HCT116 (cell line): ENCODE data around the gene CNTROB. TPM values are rescaled to one million over a fixed set of nuclear protein-coding genes. Genes with fewer than 3 reads are reported as not detected.

Experiments
- ATAC-seq: fragments of 200-7000 bp; cut with Tn5 transposase; 2 replicates; pipeline ENCODE4 v1.9.1; 2020; ENCODE audit warnings: mild to moderate bottlenecking, moderate library complexity
- BruUV-seq: library from RNA; stranded (reverse); fragments of 400-500 nt; replicated peaks from 2 replicates; lab custom pipeline; 2021; lab: Mats Ljungman, UMichigan
- CTCF ChIA-PET: fragments of 300-600 bp; sonication (Branson Sonifier 250); formaldehyde crosslinking; loops from one replicate; lab custom pipeline; 2021; ENCODE audit warnings: antibody characterized with exemption; lab: Charles Lee
- POLR2A ChIA-PET: fragments of 300-600, 350-600 bp; sonication (Branson Sonifier 250); formaldehyde crosslinking; loops from one replicate; lab custom pipeline; 2021; ENCODE audit warnings: antibody characterized with exemption; lab: Charles Lee
- RAD21 ChIA-PET, 2 experiments: fragments of 300-600 bp; sonication (Branson Sonifier 250); formaldehyde crosslinking; loops; one replicate each; lab custom pipeline; 2023; ENCODE audit warnings: low total read pairs in 2 of 2; ENCODE audit not compliant: uncharacterized antibody in 2 of 2, unreplicated experiment in 2 of 2, low non-redundant PET in 1 of 2; lab: Charles Lee
- DNase-seq: peaks from one replicate; pipeline ENCODE4 v3.0.0-alpha.2; 2010; ENCODE audit warnings: low read depth, low spot score
- H2AFZ ChIP-seq: fragments of 200-600 bp; shearing (Covaris generic), sonication (generic); 2 replicates; pipeline ENCODE4 v1.6.1; 2017; ENCODE audit warnings: low read depth, mixed run types, mixed read lengths, antibody characterized with exemption, low read length; ENCODE audit not compliant: poor library complexity, severe bottlenecking
- H3K27ac ChIP-seq: 2 replicates; pipeline ENCODE4 v1.5.1; 2012; ENCODE audit warnings: low read depth, low read length
- H3K27me3 ChIP-seq: fragments of 200-600 bp; sonication (generic); 2 replicates; pipeline ENCODE4 v1.6.1; 2016; ENCODE audit warnings: mixed run types, low read length, mixed read lengths; ENCODE audit not compliant: insufficient read depth
- H3K36me3 ChIP-seq, 2 experiments: fragments of 200-500 bp in 1 of 2; fragments of 200-600 bp in 1 of 2; sonication (Bioruptor generic) in 1 of 2; sonication (generic) in 1 of 2; 2 replicates each; pipeline versions ENCODE4 v1.5.1 to v1.6.1; 2014 to 2016; ENCODE audit warnings: low read length in 2 of 2, inconsistent platforms in 1 of 2, mixed read lengths in 1 of 2, mixed run types in 1 of 2; ENCODE audit not compliant: insufficient read depth in 2 of 2, control insufficient read depth in 1 of 2
- H3K4me1 ChIP-seq, 2 experiments: fragments of 200-600 bp in 1 of 2; sonication (generic) in 1 of 2; 2 replicates each; pipeline versions ENCODE4 v1.5.1 to v1.6.1; 2012 to 2017; ENCODE audit warnings: low read length in 2 of 2, inconsistent platforms in 1 of 2, mild to moderate bottlenecking in 1 of 2, mixed read lengths in 1 of 2, mixed run types in 1 of 2, moderate library complexity in 1 of 2; ENCODE audit not compliant: insufficient read depth in 2 of 2, control insufficient read depth in 1 of 2
- H3K4me2 ChIP-seq: fragments of 200-600 bp; sonication (generic); 2 replicates; pipeline ENCODE4 v1.6.1; 2017; ENCODE audit warnings: mixed run types, low read length, mixed read lengths
- H3K4me3 ChIP-seq, 2 experiments: fragments of 200-600 bp in 1 of 2; sonication (generic) in 1 of 2; replicated peaks in 1 of 2; 2 replicates each; pipeline ENCODE4 v1.5.1; 2011 to 2016; ENCODE audit warnings: low read length in 2 of 2, control low read depth in 1 of 2, low read depth in 1 of 2, mild to moderate bottlenecking in 1 of 2, mixed read lengths in 1 of 2, mixed run types in 1 of 2
- H3K79me2 ChIP-seq: fragments of 200-600 bp; sonication (generic); 2 replicates; pipeline ENCODE4 v1.6.1; 2017; ENCODE audit warnings: mild to moderate bottlenecking, mixed run types, low read length, moderate library complexity, mixed read lengths; ENCODE audit not compliant: insufficient read depth
- H3K9ac ChIP-seq: fragments of 200-600 bp; sonication (generic); 2 replicates; pipeline ENCODE4 v1.6.1; 2016; ENCODE audit warnings: low read length, mixed read lengths
- H3K9me2 ChIP-seq: fragments of 200-600 bp; sonication (generic), shearing (Covaris generic); 2 replicates; pipeline ENCODE4 v1.6.1; 2017; ENCODE audit warnings: mixed run types, mild to moderate bottlenecking, moderate library complexity; ENCODE audit not compliant: insufficient read depth
- H3K9me3 ChIP-seq, 2 experiments: fragments of 200-500 bp in 1 of 2; fragments of 200-600 bp in 1 of 2; sonication (Bioruptor generic) in 1 of 2; sonication (generic) in 1 of 2; 2 replicates each; pipeline ENCODE4 v1.6.1; 2014 to 2017; ENCODE audit warnings: low read length in 2 of 2, mixed read lengths in 2 of 2, inconsistent platforms in 1 of 2, low read depth in 1 of 2, mild to moderate bottlenecking in 1 of 2, mixed run types in 1 of 2, moderate library complexity in 1 of 2; ENCODE audit not compliant: control insufficient read depth in 1 of 2, insufficient read depth in 1 of 2
- H4K20me1 ChIP-seq: fragments of 200-600 bp; sonication (generic), shearing (Covaris generic); 2 replicates; pipeline ENCODE4 v1.6.1; 2017; ENCODE audit warnings: mixed run types, mild to moderate bottlenecking, moderate library complexity; ENCODE audit not compliant: insufficient read depth
- CBX3 ChIP-seq: IDR thresholded peaks from 2 replicates; pipeline ENCODE4 v1.6.1; 2012; ENCODE audit warnings: low read depth
- CEBPB ChIP-seq: IDR thresholded peaks from 2 replicates; pipeline ENCODE4 v1.6.1; 2012; ENCODE audit warnings: low read depth
- ELF1 ChIP-seq: IDR thresholded peaks from 2 replicates; pipeline ENCODE4 v1.6.1; 2012; ENCODE audit warnings: low read depth, borderline replicate concordance
- EZH2 ChIP-seq: fragments of 200-600 bp; sonication (generic); IDR thresholded peaks from 2 replicates; pipeline ENCODE4 v1.6.1; 2017; ENCODE audit warnings: antibody characterized with exemption, mixed run types
- EZH2phosphoT487 ChIP-seq: fragments of 200-600 bp; IDR thresholded peaks from 2 replicates; pipeline ENCODE4 v1.6.1; 2018; ENCODE audit warnings: antibody characterized with exemption, borderline replicate concordance
- JUND ChIP-seq: IDR thresholded peaks from 2 replicates; pipeline ENCODE4 v1.6.1; 2012
- SIN3A ChIP-seq: IDR thresholded peaks from 2 replicates; pipeline ENCODE4 v1.6.1; 2012; ENCODE audit warnings: low read depth
- TCF7L2 ChIP-seq: IDR thresholded peaks from 2 replicates; pipeline ENCODE4 v1.7.0; 2011; ENCODE audit warnings: borderline replicate concordance, inconsistent platforms; ENCODE audit not compliant: insufficient read depth, insufficient read length; ENCODE audit errors: extremely low read depth
- intact Hi-C: fragments of 100-400 bp; cut with micrococcal nuclease; formaldehyde crosslinking; loops from 2 replicates; pipeline ENCODE4 v1.10.0; 2022
- total RNA-seq: library from RNA; stranded (reverse); gene quantifications from one replicate; pipeline ENCODE4 v1.2.1, GENCODE V29; 2021; ENCODE audit not compliant: unreplicated experiment
- TF ChIP-seq, protein P1 (sequence below): IDR thresholded peaks from 2 replicates; pipeline ENCODE4 v1.6.1; 2012
- TF ChIP-seq, protein P2 (sequence below): IDR thresholded peaks from 2 replicates; pipeline ENCODE4 v1.6.1; 2011; ENCODE audit warnings: mild to moderate bottlenecking, low read length, moderate library complexity; ENCODE audit not compliant: insufficient replicate concordance; ENCODE audit errors: extremely low read depth
- TF ChIP-seq, protein P3 (sequence below): IDR thresholded peaks from 2 replicates; pipeline ENCODE4 v1.6.1; 2012; ENCODE audit warnings: low read depth

Gene CNTROB
- total RNA-seq, 1 experiment from 2014 or later = 54.6 TPM

DNA sequence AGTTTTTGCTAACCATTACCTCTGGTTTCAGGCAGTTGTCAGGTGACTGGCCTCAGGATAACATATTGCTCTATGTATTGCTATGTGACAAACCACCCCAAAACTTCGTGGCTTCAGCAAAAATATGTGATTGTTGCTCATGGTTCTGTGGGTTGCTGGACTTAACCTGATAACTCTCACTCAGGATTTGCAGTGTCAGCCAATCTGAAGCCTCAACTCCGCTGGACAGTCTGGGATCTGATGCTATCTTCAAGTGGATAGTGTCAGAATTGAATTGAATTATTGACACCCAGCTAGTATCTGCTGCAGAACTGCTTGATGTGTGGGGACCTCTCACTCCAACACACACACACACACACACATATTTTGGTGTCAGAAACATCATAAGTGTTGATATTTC is 35.7 kb downstream of the CNTROB start:
- no peak for TF ChIP-seq TCF7L2
- TF ChIP-seq, protein P1, sequence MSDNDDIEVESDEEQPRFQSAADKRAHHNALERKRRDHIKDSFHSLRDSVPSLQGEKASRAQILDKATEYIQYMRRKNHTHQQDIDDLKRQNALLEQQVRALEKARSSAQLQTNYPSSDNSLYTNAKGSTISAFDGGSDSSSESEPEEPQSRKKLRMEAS = no peak
- TF ChIP-seq SIN3A = no peak
- no peak for TF ChIP-seq CBX3
- no peak for TF ChIP-seq CEBPB
- TF ChIP-seq, protein P2, sequence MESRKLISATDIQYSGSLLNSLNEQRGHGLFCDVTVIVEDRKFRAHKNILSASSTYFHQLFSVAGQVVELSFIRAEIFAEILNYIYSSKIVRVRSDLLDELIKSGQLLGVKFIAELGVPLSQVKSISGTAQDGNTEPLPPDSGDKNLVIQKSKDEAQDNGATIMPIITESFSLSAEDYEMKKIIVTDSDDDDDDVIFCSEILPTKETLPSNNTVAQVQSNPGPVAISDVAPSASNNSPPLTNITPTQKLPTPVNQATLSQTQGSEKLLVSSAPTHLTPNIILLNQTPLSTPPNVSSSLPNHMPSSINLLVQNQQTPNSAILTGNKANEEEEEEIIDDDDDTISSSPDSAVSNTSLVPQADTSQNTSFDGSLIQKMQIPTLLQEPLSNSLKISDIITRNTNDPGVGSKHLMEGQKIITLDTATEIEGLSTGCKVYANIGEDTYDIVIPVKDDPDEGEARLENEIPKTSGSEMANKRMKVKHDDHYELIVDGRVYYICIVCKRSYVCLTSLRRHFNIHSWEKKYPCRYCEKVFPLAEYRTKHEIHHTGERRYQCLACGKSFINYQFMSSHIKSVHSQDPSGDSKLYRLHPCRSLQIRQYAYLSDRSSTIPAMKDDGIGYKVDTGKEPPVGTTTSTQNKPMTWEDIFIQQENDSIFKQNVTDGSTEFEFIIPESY = no peak
- TF ChIP-seq, protein P3, sequence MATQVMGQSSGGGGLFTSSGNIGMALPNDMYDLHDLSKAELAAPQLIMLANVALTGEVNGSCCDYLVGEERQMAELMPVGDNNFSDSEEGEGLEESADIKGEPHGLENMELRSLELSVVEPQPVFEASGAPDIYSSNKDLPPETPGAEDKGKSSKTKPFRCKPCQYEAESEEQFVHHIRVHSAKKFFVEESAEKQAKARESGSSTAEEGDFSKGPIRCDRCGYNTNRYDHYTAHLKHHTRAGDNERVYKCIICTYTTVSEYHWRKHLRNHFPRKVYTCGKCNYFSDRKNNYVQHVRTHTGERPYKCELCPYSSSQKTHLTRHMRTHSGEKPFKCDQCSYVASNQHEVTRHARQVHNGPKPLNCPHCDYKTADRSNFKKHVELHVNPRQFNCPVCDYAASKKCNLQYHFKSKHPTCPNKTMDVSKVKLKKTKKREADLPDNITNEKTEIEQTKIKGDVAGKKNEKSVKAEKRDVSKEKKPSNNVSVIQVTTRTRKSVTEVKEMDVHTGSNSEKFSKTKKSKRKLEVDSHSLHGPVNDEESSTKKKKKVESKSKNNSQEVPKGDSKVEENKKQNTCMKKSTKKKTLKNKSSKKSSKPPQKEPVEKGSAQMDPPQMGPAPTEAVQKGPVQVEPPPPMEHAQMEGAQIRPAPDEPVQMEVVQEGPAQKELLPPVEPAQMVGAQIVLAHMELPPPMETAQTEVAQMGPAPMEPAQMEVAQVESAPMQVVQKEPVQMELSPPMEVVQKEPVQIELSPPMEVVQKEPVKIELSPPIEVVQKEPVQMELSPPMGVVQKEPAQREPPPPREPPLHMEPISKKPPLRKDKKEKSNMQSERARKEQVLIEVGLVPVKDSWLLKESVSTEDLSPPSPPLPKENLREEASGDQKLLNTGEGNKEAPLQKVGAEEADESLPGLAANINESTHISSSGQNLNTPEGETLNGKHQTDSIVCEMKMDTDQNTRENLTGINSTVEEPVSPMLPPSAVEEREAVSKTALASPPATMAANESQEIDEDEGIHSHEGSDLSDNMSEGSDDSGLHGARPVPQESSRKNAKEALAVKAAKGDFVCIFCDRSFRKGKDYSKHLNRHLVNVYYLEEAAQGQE = no peak
- TF ChIP-seq JUND = no peak
- TF ChIP-seq ELF1 = no peak
- no peak for TF ChIP-seq EZH2phosphoT487
- no peak for TF ChIP-seq EZH2
- BruUV-seq = no TSS peak
- Histone ChIP-seq H3K79me2 (no peaks in the 10 kb centered on the region), H4K20me1 (no peaks in the 10 kb centered on the region), H3K9me3 (no peaks in the 10 kb centered on the region), H3K27me3 (no peaks in the 10 kb centered on the region), H3K36me3 (no peaks in the 10 kb centered on the region), H3K4me3 (no peak overlapping the region), H3K27ac (no peak overlapping the region), H3K4me1 (no peaks in the 10 kb centered on the region), H3K9ac (no peak overlapping the region), H2AFZ (no peak overlapping the region), H3K9me2 (no peaks in the 10 kb centered on the region), H3K4me2 (no peak overlapping the region)
- no peak for DNase-seq
- intact Hi-C loops = no loop called here
- no peak for ATAC-seq
- ChIA-PET POLR2A (no interaction called here), RAD21 (no interaction called here), CTCF (no interaction called here)
